C4-2B (cell line): Measurements from ENCODE around the gene ARMC2.

Experiments
- H3K27ac ChIP-seq: fragments of 450-650 bp; 2 replicates; pipeline ENCODE4 v1.5.1; 2017
- CTCF ChIP-seq: fragments of 450-650 bp; conservative IDR thresholded peaks from 2 replicates; pipeline ENCODE4 v1.5.1; 2017; ENCODE audit warnings: mild to moderate bottlenecking
- ZFX ChIP-seq: fragments of 450-650 bp; IDR thresholded peaks from 2 replicates; pipeline ENCODE4 v1.6.1; 2017

Gene ARMC2

GRCh38 chr6:108957221-108957620, 109.0 kb downstream of the ARMC2 start:
- no peak overlapping the region for H3K27ac ChIP-seq
- TF ChIP-seq CTCF (no peak), ZFX (no peak)

GRCh38 chr6:108958900-108959770, 110.9 kb downstream of the ARMC2 start:
- TF ChIP-seq ZFX (no peak), CTCF (no peak)
- H3K27ac ChIP-seq = no peak overlapping the region

GRCh38 chr6:108959972-108960582, 111.9 kb downstream of the ARMC2 start:
- TF ChIP-seq CTCF = no peak
- no peak for TF ChIP-seq ZFX
- no peak overlapping the region for H3K27ac ChIP-seq

- TF ChIP-seq CTCF (no peak), ZFX (no peak)
- no peak overlapping the region for H3K27ac ChIP-seq
Observed at GRCh38 chr6:108960601-108961000, 112.4 kb downstream of the ARMC2 start.

- no peak for TF ChIP-seq CTCF
Observed at GRCh38 chr6:108961077-108961476, 112.9 kb downstream of the ARMC2 start.

GRCh38 chr6:108961985-108962384, 113.8 kb downstream of the ARMC2 start:
- no peak overlapping the region for H3K27ac ChIP-seq
- TF ChIP-seq ZFX (no peak), CTCF (no peak)

More at GRCh38 chr6:108961077-108961476, 112.9 kb downstream of the ARMC2 start:
- H3K27ac ChIP-seq = no peak overlapping the region

GRCh38 chr6:108966251-108966650, 118.0 kb downstream of the ARMC2 start:
- TF ChIP-seq ZFX (no peak), CTCF (no peak)
- H3K27ac ChIP-seq = no peak overlapping the region
